CD1c-positive myeloid dendritic cell (primary cell): ENCODE measurements around the gene DENND1C.
A peak's percentile ranks its signal among the peaks of the same experiment; 100 is the strongest.
"Not testable (repeated sequence)": the region's sequence is repeated elsewhere in the genome, so short reads cannot be mapped to it uniquely, and the experiment has no call there.

Source experiments
- DNase-seq: peaks from one replicate; pipeline ENCODE4 v3.0.0-alpha.2; 2016; ENCODE audit errors: extremely low spot score

Gene DENND1C

GRCh38 chr19:6508028-6508771, 26.6 kb upstream of the DENND1C start:
- not testable (repeated sequence) for DNase-seq

DNA sequence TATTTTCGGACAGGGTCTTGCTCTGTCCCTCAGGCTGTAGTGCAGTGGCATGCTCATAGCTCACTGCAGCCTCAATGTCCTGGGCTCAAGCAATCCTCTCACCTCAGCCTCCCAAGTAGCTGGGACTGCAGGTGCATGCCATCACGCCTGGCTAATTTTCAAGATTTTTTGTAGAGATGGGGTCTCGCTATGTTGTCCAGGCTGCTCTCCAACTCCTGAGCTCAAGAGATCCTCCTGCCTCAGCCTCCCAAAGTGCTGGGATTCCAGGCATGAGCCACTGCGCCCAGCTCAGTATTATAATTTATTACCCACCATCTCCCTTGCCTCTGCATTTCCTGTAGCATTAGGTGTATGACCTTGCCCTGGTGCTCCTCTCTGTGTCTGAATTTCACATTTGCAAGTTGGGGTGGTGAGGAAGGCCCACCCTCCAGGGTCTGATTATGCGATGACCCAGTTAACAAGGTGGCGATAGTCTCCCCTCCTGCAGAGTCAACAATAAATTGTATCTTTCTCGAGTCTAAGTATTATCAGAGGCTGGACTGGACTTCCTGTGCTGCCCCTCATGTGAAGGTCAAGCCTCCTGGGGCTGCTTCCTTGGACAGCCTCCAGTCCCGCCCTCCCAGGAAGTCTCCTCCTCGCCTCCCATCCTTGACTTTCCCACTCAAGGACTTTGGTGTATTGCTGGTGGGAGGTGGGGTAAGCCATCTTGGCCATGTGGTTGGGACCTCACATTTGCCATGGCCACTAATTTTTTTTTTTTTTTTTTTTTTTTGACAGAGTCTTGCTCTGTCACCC, 22.0 kb upstream of the DENND1C start:
- no peak for DNase-seq

- DNase-seq = no peak
Observed at GRCh38 chr19:6501740-6502648, 20.4 kb upstream of the DENND1C start, which contains the start of gene TUBB4A. TUBB4A (minus strand) TSS chr19:6502309; CDS start chr19:6502212, 97 bp downstream.

GRCh38 chr19:6500837-6501739, 19.5 kb upstream of the DENND1C start:
- no peak for DNase-seq

DNA sequence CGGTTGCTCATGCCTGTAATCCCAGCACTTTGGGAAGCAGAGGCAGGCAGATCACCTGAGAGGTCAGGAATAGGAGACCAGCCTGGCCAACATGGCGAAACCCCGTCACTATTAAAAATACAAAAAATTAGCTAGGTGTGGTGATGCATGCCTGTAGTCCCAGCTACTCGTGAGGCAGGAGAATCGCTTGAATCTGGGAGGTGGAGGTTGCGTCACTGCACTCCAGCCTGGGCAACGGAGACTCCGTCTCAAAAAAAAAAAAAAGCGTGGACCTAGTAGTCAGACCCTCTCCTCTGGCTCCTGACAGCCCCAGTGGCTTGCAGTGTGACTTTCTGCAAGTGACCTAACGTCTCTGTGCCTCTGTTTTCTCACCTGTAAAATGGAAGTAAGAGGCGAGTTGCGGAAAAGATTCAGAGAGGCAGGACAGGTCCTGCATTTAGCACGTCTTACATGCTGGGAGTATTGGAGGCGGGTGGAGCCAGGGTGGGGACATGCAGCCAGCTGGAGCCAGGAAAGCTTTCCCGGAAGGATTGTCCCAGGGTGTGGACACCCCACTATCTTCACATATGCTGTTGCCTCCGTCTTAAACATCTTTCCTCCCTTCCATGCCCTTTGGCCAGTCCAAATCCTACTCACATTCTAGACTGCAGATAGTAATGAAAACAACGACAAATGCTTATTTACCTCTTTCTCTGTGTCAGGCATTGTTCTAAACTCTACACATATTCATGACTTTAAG, 17.6 kb upstream of the DENND1C start:
- DNase-seq = no peak

- DNase-seq = peak; percentile 83
Observed at GRCh38 chr19:6498294-6499036, 16.9 kb upstream of the DENND1C start.

GRCh38 chr19:6495947-6496346, 14.4 kb upstream of the DENND1C start:
- DNase-seq = no peak

GRCh38 chr19:6494438-6495036, 12.9 kb upstream of the DENND1C start:
- DNase-seq = no peak

GRCh38 chr19:6491802-6492592, 10.4 kb upstream of the DENND1C start:
- DNase-seq = no peak

GRCh38 chr19:6490134-6490533, 8.5 kb upstream of the DENND1C start:
- DNase-seq = no peak

DNA sequence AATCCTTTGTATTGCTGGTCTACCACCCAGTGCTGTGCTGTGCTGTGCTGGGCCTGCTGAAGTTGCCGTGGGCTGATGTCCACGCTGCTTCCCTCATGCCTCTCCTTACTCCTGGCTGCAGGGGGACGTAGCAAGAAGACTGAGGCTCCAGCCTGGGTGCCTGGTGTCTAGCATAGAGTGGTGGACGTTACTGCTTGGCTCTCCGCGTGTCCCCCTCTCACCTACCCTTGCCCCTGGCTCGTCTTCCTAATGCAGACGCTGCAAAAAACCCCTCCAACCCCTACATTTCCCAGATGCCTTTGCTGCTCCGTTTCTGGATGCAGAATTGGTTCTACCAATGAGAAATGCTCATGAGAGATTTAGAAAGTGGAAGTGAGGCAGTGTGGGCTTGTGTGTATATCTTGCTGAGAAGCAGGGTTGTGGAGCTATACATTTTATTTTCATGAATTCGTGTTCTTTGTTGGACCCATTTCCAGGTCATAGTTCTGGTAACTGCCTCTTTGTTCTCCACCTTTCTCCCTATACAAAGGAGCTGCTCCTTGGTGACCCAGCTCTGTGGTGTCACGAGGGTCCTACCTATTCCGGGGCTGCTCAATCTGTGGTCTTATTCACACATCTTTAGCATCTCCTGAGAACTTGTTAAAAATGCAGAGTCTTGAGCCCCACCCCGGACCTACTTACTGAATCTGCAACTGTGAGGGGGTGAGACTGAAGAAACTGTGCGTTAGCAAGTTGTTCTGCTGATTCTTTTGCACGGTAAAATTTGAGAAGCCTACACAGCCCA, 7.9 kb upstream of the DENND1C start:
- peak; percentile 43 for DNase-seq

GRCh38 chr19:6484831-6485230, 3.2 kb upstream of the DENND1C start:
- no peak for DNase-seq

- no peak for DNase-seq
Observed at GRCh38 chr19:6484230-6484629, 2.6 kb upstream of the DENND1C start.

GRCh38 chr19:6483235-6483634, 1.6 kb upstream of the DENND1C start:
- DNase-seq = no peak

- no peak for DNase-seq
Observed at GRCh38 chr19:6482343-6482686, 728 bp upstream of the DENND1C start.

DNA sequence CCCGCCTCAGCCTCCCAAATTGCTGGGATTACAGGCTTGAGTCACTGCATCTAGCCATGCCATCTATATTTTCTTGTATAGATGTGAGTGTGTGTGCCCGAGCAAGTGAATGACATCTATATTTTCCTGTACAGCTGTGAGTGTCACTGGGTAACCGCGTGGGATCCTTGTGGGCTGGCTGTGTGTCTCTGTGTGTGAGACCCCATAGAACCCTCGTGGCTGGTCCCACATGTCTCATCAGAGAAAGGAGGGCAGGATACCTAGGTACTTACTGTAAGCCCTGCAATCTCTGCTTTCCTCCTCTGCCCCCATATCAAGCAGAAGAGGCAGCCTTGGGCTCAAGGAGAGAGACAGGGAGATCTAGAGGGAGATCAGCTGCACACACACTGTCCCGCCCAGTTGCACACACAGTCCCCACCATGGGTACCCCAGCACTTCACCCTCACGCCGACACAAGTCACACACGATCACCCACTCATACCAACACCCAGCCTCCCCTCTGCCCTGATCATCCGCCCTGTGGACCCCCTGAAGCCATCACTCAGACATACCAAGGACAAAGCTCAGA, 655 bp downstream of the DENND1C start:
- no peak for DNase-seq

DNA sequence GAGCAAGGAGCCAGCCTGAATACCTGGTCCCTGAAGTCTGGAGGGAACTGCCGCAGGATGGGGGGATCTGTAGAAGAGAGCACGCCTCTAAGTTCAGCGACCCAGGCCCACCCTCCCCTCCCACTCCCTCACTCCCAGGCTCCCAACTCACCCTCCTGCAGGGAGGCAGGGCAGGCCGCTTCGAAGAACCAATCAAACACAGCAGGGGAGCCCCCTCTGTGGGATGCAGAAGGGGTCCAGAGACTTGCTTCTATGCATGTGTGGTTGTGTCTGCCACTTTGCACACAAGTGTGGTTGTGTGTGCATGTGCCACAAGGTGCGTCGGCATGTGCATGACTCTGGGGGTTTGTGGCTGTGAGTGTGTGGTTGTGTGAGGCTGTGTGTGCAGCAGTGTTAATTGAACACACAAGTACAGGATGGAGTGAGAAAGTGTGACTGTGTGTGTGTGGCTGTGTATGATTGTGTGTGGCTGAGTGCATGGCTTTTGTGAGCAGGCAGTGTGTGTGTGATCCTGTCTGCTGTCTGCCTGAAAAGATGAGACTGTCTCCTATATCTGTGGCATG, 1.7 kb downstream of the DENND1C start:
- no peak for DNase-seq
